ENCODE data around the gene TM9SF2.

GRCh38 chr13:99467764-99468163, 33.5 kb upstream of the TM9SF2 start:
- TF ChIP-seq SP1 (IDR thresholded peaks at IDR 0.05) (no peak), FOXM1 (IDR thresholded peaks at IDR 0.05; ENCODE audit: borderline replicate concordance) (no peak), TARDBP (IDR thresholded peaks at IDR 0.05) (no peak), NFRKB (IDR thresholded peaks at IDR 0.05) (no peak), SUZ12 (IDR thresholded peaks at IDR 0.05) (no peak), BHLHE40 (IDR thresholded peaks at IDR 0.05; ENCODE audit: borderline replicate concordance) (no peak), ZNF384 (IDR thresholded peaks at IDR 0.05) (no peak), HDGF (IDR thresholded peaks at IDR 0.05; ENCODE audit: borderline replicate concordance) (no peak), FOXA1 (IDR thresholded peaks at IDR 0.05) (no peak)

Data from HEK293T (cell line).